Activated naive CD8-positive, alpha-beta T cell (primary cell): Measurements from ENCODE around the gene TRAPPC10.
"Not testable (repeated sequence)": the region's sequence is repeated elsewhere in the genome, so short reads cannot be mapped to it uniquely, and the experiment has no call there.

Source experiments
- H3K27ac Mint-ChIP-seq: one replicate; pipeline ENCODE4 v1.8.0; 2021; ENCODE audit warnings: mixed read lengths
- H3K27me3 Mint-ChIP-seq: one replicate; pipeline ENCODE4 v1.8.0; 2021; ENCODE audit warnings: mixed read lengths
- H3K36me3 Mint-ChIP-seq: one replicate; pipeline ENCODE4 v1.8.0; 2021; ENCODE audit warnings: mixed read lengths
- H3K4me1 Mint-ChIP-seq: one replicate; pipeline ENCODE4 v1.8.0; 2021; ENCODE audit warnings: low read depth, mixed read lengths
- H3K4me3 Mint-ChIP-seq: one replicate; pipeline ENCODE4 v1.8.0; 2021; ENCODE audit warnings: mild to moderate bottlenecking, mixed read lengths
- H3K9me3 Mint-ChIP-seq: one replicate; pipeline ENCODE4 v1.8.0; 2021; ENCODE audit warnings: low read depth, mixed read lengths

The TRAPPC10 gene

GRCh38 chr21:44139787-44140551 is 127.9 kb downstream of the TRAPPC10 start:
- H3K27me3 Mint-ChIP-seq, H3K4me3 Mint-ChIP-seq, H3K36me3 Mint-ChIP-seq, H3K27ac Mint-ChIP-seq, H3K4me1 Mint-ChIP-seq, H3K9me3 Mint-ChIP-seq: not testable (repeated sequence)

DNA sequence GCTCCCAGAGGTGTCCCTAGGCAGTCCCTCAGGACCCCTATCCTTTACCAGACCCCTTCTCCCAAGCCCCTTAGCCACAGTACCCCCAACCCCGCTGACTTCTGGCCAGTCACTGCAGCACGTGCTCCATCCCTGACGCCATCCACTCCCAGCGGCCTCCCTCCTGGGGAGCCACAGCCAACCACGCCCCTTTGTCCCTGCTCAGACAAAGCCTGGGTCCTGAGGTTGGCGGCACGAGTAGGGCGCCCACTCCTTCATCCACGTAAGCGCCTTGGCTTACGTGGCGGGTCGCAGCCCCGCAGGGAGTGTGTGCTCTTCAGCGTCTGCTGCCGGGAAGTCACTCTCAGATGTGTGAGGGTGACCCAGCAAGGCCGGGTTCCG is 128.4 kb downstream of the TRAPPC10 start:
- H3K9me3 Mint-ChIP-seq, H3K4me3 Mint-ChIP-seq, H3K27me3 Mint-ChIP-seq, H3K4me1 Mint-ChIP-seq, H3K27ac Mint-ChIP-seq, H3K36me3 Mint-ChIP-seq: not testable (repeated sequence)

DNA sequence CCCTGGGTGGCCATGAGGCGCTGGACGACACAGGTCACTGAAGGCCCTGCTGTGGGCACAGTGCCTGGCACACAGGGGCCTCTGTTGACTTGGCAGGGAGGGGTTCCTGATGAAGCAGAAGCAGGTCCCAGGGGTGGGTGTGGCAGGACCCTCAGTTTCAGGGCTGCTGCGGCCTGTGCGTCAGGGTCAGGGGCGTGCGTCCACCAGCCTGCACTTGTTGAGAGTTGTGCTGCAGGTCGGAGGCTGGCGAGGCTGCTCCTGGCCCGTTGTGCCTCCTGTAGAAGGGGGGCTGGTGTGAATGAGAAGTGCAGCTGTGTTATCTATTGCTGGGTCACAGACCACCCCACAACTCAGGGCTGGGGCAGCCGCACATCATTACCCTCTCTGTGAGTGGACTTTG is 130.4 kb downstream of the TRAPPC10 start:
- H3K4me1 Mint-ChIP-seq, H3K27ac Mint-ChIP-seq, H3K36me3 Mint-ChIP-seq, H3K9me3 Mint-ChIP-seq, H3K27me3 Mint-ChIP-seq, H3K4me3 Mint-ChIP-seq: not testable (repeated sequence)

GRCh38 chr21:44143380-44143779 is 131.3 kb downstream of the TRAPPC10 start:
- H3K4me3 Mint-ChIP-seq, H3K9me3 Mint-ChIP-seq, H3K36me3 Mint-ChIP-seq, H3K27ac Mint-ChIP-seq, H3K4me1 Mint-ChIP-seq, H3K27me3 Mint-ChIP-seq: not testable (repeated sequence)

GRCh38 chr21:44143996-44144395 is 131.9 kb downstream of the TRAPPC10 start:
- H3K4me3 Mint-ChIP-seq, H3K27me3 Mint-ChIP-seq, H3K4me1 Mint-ChIP-seq, H3K9me3 Mint-ChIP-seq, H3K36me3 Mint-ChIP-seq, H3K27ac Mint-ChIP-seq: not testable (repeated sequence)

- not testable (repeated sequence) for H3K4me3 Mint-ChIP-seq
These were observed 132.9 kb downstream of the TRAPPC10 start for GRCh38 chr21:44144784-44145602.

GRCh38 chr21:44145616-44146015 is 133.5 kb downstream of the TRAPPC10 start:
- H3K36me3 Mint-ChIP-seq, H3K4me1 Mint-ChIP-seq, H3K9me3 Mint-ChIP-seq, H3K27me3 Mint-ChIP-seq, H3K4me3 Mint-ChIP-seq, H3K27ac Mint-ChIP-seq: not testable (repeated sequence)

More at GRCh38 chr21:44144784-44145602, 132.9 kb downstream of the TRAPPC10 start:
- H3K36me3 Mint-ChIP-seq, H3K4me1 Mint-ChIP-seq, H3K27me3 Mint-ChIP-seq, H3K27ac Mint-ChIP-seq, H3K9me3 Mint-ChIP-seq: not testable (repeated sequence)

DNA sequence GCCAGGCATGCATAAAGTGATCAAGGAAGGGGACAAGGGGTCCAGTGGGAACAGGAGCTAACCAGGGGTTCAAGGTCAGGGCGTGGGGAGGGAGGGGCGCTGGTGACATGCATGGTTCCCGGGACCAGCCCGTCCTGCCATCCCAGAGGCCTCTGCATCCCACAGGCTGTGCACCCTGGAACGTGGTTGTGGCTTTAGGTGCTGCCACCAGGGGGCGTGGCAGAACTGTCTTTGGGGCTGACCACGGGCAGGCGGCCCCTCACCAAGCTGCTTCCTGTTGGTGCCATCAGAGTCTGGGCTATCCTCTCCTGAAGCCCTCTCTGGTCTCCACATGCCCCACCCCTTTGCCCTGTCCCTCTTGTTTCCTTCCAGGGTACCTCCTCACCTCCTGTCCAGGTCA is 135.0 kb downstream of the TRAPPC10 start:
- H3K4me1 Mint-ChIP-seq, H3K27ac Mint-ChIP-seq, H3K4me3 Mint-ChIP-seq, H3K9me3 Mint-ChIP-seq, H3K36me3 Mint-ChIP-seq, H3K27me3 Mint-ChIP-seq: not testable (repeated sequence)

- H3K9me3 Mint-ChIP-seq, H3K4me1 Mint-ChIP-seq, H3K4me3 Mint-ChIP-seq, H3K27ac Mint-ChIP-seq, H3K27me3 Mint-ChIP-seq, H3K36me3 Mint-ChIP-seq: not testable (repeated sequence)
These were observed 138.1 kb downstream of the TRAPPC10 start for GRCh38 chr21:44150255-44150654.

DNA sequence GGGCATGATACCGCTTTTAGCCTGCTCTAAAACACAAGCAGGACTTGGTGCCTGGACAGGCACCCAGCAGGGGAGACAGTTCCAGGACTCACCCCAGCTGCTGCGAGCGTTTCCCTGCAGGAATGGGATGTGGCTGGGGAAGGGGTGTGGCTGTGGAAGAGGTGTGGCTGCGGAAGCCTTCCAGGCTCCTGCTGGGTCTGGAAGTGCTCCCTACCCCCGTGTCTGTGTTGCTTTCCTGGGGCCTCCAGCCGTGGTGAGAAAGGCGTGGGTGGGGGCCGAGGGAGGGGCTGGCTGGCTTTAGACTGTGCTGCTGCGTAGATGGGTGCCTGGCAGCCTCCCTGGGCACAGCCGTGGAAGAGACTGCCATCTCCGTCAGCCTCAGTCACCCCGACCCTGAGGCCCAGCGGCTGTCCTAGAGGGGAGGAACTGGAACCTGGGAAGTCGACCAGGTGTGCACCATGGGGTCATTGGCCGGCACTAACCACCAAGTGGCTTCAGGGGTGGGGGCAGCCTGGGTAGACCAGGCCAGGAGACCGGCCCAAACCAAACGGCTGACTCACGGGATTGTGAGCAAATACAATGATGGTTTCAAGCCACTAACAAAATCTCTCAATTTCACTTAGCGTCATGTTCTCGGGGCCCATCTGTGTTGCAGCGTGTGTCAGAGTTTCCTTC is 141.2 kb downstream of the TRAPPC10 start:
- H3K4me1 Mint-ChIP-seq, H3K27ac Mint-ChIP-seq, H3K9me3 Mint-ChIP-seq, H3K4me3 Mint-ChIP-seq, H3K36me3 Mint-ChIP-seq, H3K27me3 Mint-ChIP-seq: not testable (repeated sequence)

GRCh38 chr21:44153889-44154228 is 141.8 kb downstream of the TRAPPC10 start:
- H3K27ac Mint-ChIP-seq, H3K9me3 Mint-ChIP-seq, H3K36me3 Mint-ChIP-seq, H3K4me1 Mint-ChIP-seq, H3K4me3 Mint-ChIP-seq, H3K27me3 Mint-ChIP-seq: not testable (repeated sequence)

- H3K27me3 Mint-ChIP-seq, H3K4me1 Mint-ChIP-seq, H3K4me3 Mint-ChIP-seq, H3K9me3 Mint-ChIP-seq, H3K27ac Mint-ChIP-seq, H3K36me3 Mint-ChIP-seq: not testable (repeated sequence)
These were observed 142.7 kb downstream of the TRAPPC10 start for GRCh38 chr21:44154816-44155230.

DNA sequence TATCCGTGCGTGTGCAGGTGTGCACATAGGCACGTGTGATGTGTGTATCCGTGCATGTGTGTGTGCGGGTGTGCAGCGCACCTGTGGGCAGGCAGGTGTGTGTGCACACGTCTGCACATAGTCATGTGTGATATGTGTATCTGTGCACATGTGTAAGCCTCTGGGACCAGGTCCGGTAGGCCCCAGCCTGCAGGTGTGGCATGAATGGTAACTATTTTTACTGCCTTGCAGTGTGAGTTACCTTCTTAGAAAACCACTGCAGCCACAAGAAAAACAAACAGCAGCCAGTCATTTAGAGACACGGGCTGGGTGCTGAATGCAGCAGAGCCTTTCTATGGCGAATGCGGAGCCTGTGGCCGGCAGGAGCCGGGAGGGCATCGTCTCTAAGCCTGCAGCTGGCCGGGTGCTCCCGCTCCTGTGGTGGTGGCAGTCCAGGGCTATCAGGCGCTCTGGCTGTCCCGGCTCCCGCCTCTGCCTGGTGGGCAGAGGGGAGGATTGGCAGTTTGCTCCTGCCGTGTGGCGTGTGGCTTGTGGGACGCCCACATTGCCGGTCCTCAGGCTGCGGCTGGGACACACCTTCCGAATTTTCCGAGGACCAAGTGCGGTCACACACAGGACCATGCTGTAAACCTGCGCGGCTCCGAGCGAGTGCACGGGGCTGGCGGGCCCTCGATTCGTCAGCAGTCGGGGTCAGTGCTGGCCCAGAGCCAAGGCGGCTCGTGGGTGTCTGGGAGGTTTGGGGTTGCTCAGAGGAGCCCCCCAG is 143.3 kb downstream of the TRAPPC10 start:
- H3K36me3 Mint-ChIP-seq, H3K4me1 Mint-ChIP-seq, H3K9me3 Mint-ChIP-seq, H3K27me3 Mint-ChIP-seq, H3K4me3 Mint-ChIP-seq, H3K27ac Mint-ChIP-seq: not testable (repeated sequence)

DNA sequence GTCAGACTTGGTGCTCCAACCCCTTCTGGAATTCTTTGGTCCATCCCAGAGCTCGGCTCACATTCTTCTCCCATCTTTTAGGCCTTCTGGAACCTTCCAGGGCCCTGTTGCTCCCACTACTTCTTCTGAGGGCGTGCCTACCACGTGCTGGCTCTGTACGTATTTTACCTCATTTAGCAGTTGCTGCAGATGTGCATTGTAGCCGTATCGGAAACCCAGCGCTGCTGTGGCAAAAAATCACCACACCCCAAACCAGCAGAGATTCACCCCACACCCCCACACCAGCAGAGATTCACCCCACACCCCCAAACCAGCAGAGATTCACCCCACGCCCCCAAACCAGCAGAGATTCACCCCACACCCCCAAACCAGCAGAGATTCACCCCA is 143.9 kb downstream of the TRAPPC10 start:
- not testable (repeated sequence) for H3K36me3 Mint-ChIP-seq, H3K4me1 Mint-ChIP-seq, H3K9me3 Mint-ChIP-seq, H3K27ac Mint-ChIP-seq, H3K4me3 Mint-ChIP-seq, H3K27me3 Mint-ChIP-seq
